HG03159 (cell line): ENCODE data around the gene GRIN3B.
"Not testable (repeated sequence)": the region's sequence is repeated elsewhere in the genome, so short reads cannot be mapped to it uniquely, and the experiment has no call there.

Experiments used
- ATAC-seq: cut with Tn5 transposase; IDR thresholded peaks from one replicate; pipeline ENCODE4 v1.9.1; 2021; ENCODE audit warnings: mild to moderate bottlenecking, moderate library complexity; ENCODE audit not compliant: unreplicated experiment

GRIN3B gene

GRCh38 chr19:1017115-1017905 lies 17.1 kb downstream of the GRIN3B start:
- no peak for ATAC-seq

GRCh38 chr19:1017906-1018305 lies 17.7 kb downstream of the GRIN3B start:
- ATAC-seq: no peak

- ATAC-seq: no peak
Measured at GRCh38 chr19:1018393-1018792, 18.2 kb downstream of the GRIN3B start.

GRCh38 chr19:1018932-1019615 lies 18.9 kb downstream of the GRIN3B start:
- ATAC-seq: no peak

- no peak for ATAC-seq
Measured at GRCh38 chr19:1019616-1019961, 19.4 kb downstream of the GRIN3B start.

- no peak for ATAC-seq
Measured at GRCh38 chr19:1019980-1020867, 20.0 kb downstream of the GRIN3B start.

GRCh38 chr19:1020868-1021425 lies 20.7 kb downstream of the GRIN3B start, which contains the start of gene TMEM259:
TMEM259 (minus strand) TSS chr19:1021123; CDS start chr19:1020996, 127 bp downstream.
- peak; percentile 76 for ATAC-seq

GRCh38 chr19:1023883-1024188 lies 23.6 kb downstream of the GRIN3B start:
- not testable (repeated sequence) for ATAC-seq

GRCh38 chr19:1025080-1025479 lies 24.9 kb downstream of the GRIN3B start:
- not testable (repeated sequence) for ATAC-seq

GRCh38 chr19:1025960-1026782 lies 26.0 kb downstream of the GRIN3B start, which contains the start of gene CNN2:
CNN2 (plus strand) TSS chr19:1026608; CDS start chr19:1026662, 54 bp downstream.
- peak; percentile 38 for ATAC-seq

- ATAC-seq: no peak
Measured at GRCh38 chr19:1026783-1027649, 26.8 kb downstream of the GRIN3B start.

- ATAC-seq: no peak
Measured at GRCh38 chr19:1027650-1028061, 27.4 kb downstream of the GRIN3B start.

GRCh38 chr19:1028062-1028926 lies 28.1 kb downstream of the GRIN3B start:
- ATAC-seq: no peak

- no peak for ATAC-seq
Measured at GRCh38 chr19:1032264-1032867, 32.1 kb downstream of the GRIN3B start.

GRCh38 chr19:1035998-1036621 lies 35.9 kb downstream of the GRIN3B start:
- ATAC-seq: no peak

- no peak for ATAC-seq
Measured at GRCh38 chr19:1037621-1038064, 37.4 kb downstream of the GRIN3B start.

- ATAC-seq: no peak
Measured at GRCh38 chr19:1038978-1039645, 38.9 kb downstream of the GRIN3B start.
